Measurements from ENCODE around the gene AGBL5.
"Not testable (repeated sequence)": the region's sequence is repeated elsewhere in the genome, so short reads cannot be mapped to it uniquely, and the experiment has no call there.

Gene AGBL5

GRCh38 chr2:27071277-27071989 is 20.0 kb downstream of the AGBL5 start, which contains the start of gene OST4:
Gene OST4, minus strand, starts transcription at chr2:27071654.
- Histone ChIP-seq H3K4me3 (ENCODE audit: low read depth in 1 of 2, low read length in 1 of 2) (peak within 1 kb of the TSS; percentile 97 to 98), H3K27ac (peak within 1 kb of the TSS; percentile 85), H3K4me1 (ENCODE audit: control insufficient read depth in 1 of 2, insufficient read depth in 1 of 2, low read depth in 1 of 2, low read length in 1 of 2) (peaks cover 54 to 62% of the 10 kb centered on the region in 2 experiments), H3K36me3 (peaks cover 31% of the 10 kb centered on the region), H3K9me3 (no peaks in the 10 kb centered on the region), H3K27me3 (no peaks in the 10 kb centered on the region)
- TF ChIP-seq CTCF (IDR thresholded peaks at IDR 0.05) = no peak

- Histone ChIP-seq H3K4me3 (ENCODE audit: low read depth in 1 of 2, low read length in 1 of 2) (peak overlapping the region; percentile 97 to 98), H3K9me3 (no peaks in the 10 kb centered on the region), H3K4me1 (ENCODE audit: control insufficient read depth in 1 of 2, insufficient read depth in 1 of 2, low read depth in 1 of 2, low read length in 1 of 2) (peaks cover 54 to 62% of the 10 kb centered on the region in 2 experiments), H3K27ac (peak overlapping the region; percentile 85), H3K27me3 (no peaks in the 10 kb centered on the region), H3K36me3 (peaks cover 24% of the 10 kb centered on the region)
- no peak for TF ChIP-seq CTCF (IDR thresholded peaks at IDR 0.05)
Measured at GRCh38 chr2:27071990-27072830, 20.7 kb downstream of the AGBL5 start.

- no peak for TF ChIP-seq CTCF (IDR thresholded peaks at IDR 0.05)
- H3K4me1 ChIP-seq (ENCODE audit: control insufficient read depth in 1 of 2, insufficient read depth in 1 of 2, low read depth in 1 of 2, low read length in 1 of 2) = peaks cover 54 to 62% of the 10 kb centered on the region in 2 experiments
- no peaks in the 10 kb centered on the region for H3K9me3 ChIP-seq
- peaks cover 16% of the 10 kb centered on the region for H3K36me3 ChIP-seq
- peak overlapping the region; percentile 85 for H3K27ac ChIP-seq
- no peak overlapping the region for H3K4me3 ChIP-seq (ENCODE audit: low read depth in 1 of 2, low read length in 1 of 2)
- H3K27me3 ChIP-seq = peaks cover under 1% of the 10 kb centered on the region
Measured at GRCh38 chr2:27072920-27073319, 21.5 kb downstream of the AGBL5 start.

GRCh38 chr2:27073782-27074181 is 22.3 kb downstream of the AGBL5 start:
- H3K9me3 ChIP-seq = no peaks in the 10 kb centered on the region
- no peak overlapping the region for H3K4me3 ChIP-seq (ENCODE audit: low read depth in 1 of 2, low read length in 1 of 2)
- H3K27me3 ChIP-seq = peaks cover 9% of the 10 kb centered on the region
- no peak overlapping the region for H3K27ac ChIP-seq
- TF ChIP-seq CTCF (IDR thresholded peaks at IDR 0.05) = no peak
- peaks cover 60 to 67% of the 10 kb centered on the region in 2 experiments for H3K4me1 ChIP-seq (ENCODE audit: control insufficient read depth in 1 of 2, insufficient read depth in 1 of 2, low read depth in 1 of 2, low read length in 1 of 2)
- peaks cover 8% of the 10 kb centered on the region for H3K36me3 ChIP-seq

- no peak for TF ChIP-seq CTCF (IDR thresholded peaks at IDR 0.05)
- Histone ChIP-seq H3K9me3 (no peaks in the 10 kb centered on the region), H3K36me3 (no peaks in the 10 kb centered on the region), H3K4me3 (ENCODE audit: low read depth in 1 of 2, low read length in 1 of 2) (no peak overlapping the region), H3K27ac (peak overlapping the region; percentile 51), H3K4me1 (ENCODE audit: control insufficient read depth in 1 of 2, insufficient read depth in 1 of 2, low read depth in 1 of 2, low read length in 1 of 2) (peaks cover 65 to 77% of the 10 kb centered on the region in 2 experiments), H3K27me3 (peaks cover 17% of the 10 kb centered on the region)
Measured at GRCh38 chr2:27074738-27075565, 23.5 kb downstream of the AGBL5 start.

GRCh38 chr2:27075566-27075871 is 24.1 kb downstream of the AGBL5 start:
- not testable (repeated sequence) for H3K4me3 ChIP-seq (ENCODE audit: low read depth in 1 of 2, low read length in 1 of 2); H3K36me3 ChIP-seq; H3K9me3 ChIP-seq
- Histone ChIP-seq H3K27ac (peak overlapping the region; percentile 51), H3K27me3 (peaks cover 17% of the 10 kb centered on the region), H3K4me1 (ENCODE audit: control insufficient read depth in 1 of 2, insufficient read depth in 1 of 2, low read depth in 1 of 2, low read length in 1 of 2) (peaks cover 62 to 77% of the 10 kb centered on the region in 2 experiments)
